Naive thymus-derived CD4-positive, alpha-beta T cell (primary cell): Measurements from ENCODE around the gene CREBBP. TPM values are rescaled to one million over a fixed set of nuclear protein-coding genes. Genes with fewer than 3 reads are reported as not detected.

Experiments
- ATAC-seq: fragments of 150-1000 bp; cut with Tn5 transposase; 2 replicates; pipeline ENCODE4 v1.10.0; 2021; ENCODE audit warnings: mild to moderate bottlenecking, moderate library complexity
- CTCF ChIA-PET: fragments of 350-600 bp; sonication (Branson Sonifier 250); formaldehyde crosslinking; loops from one replicate; lab custom pipeline; 2021; ENCODE audit warnings: antibody characterized with exemption; lab: Charles Lee
- POLR2A ChIA-PET: fragments of 350-600 bp; sonication (Branson Sonifier 250); formaldehyde crosslinking; loops from one replicate; lab custom pipeline; 2021; ENCODE audit warnings: antibody characterized with exemption, inconsistent platforms; lab: Charles Lee
- DNase-seq, 9 donors: peaks; one replicate each; pipeline versions ENCODE4 v3.0.0 to v3.0.0-alpha.2; 2020 to 2022; ENCODE audit warnings: mixed read lengths in 1 of 9
- H3K27ac ChIP-seq: one replicate; pipeline ENCODE4 v1.7.0; 2013; ENCODE audit warnings: mild to moderate bottlenecking, low read depth, low read length, moderate library complexity
- H3K27me3 ChIP-seq, 2 donors: one replicate each; pipeline ENCODE4 v1.7.0; 2013; ENCODE audit warnings: low read length in 2 of 2, mild to moderate bottlenecking in 2 of 2, moderate library complexity in 2 of 2; ENCODE audit not compliant: control insufficient read depth in 2 of 2, insufficient read depth in 2 of 2
- H3K36me3 ChIP-seq, 3 experiments: 1 replicate in 2 of 3; 2 replicates in 1 of 3; pipeline ENCODE4 v1.7.0; 2013; ENCODE audit warnings: low read length in 3 of 3, mild to moderate bottlenecking in 3 of 3, moderate library complexity in 1 of 3; ENCODE audit not compliant: insufficient read depth in 3 of 3, control insufficient read depth in 2 of 3
- H3K4me1 ChIP-seq, 2 donors: one replicate each; pipeline ENCODE4 v1.7.0; 2013; ENCODE audit warnings: low read length in 2 of 2, mild to moderate bottlenecking in 2 of 2, moderate library complexity in 1 of 2; ENCODE audit not compliant: control insufficient read depth in 2 of 2, insufficient read depth in 2 of 2
- H3K4me3 ChIP-seq: 2 replicates; pipeline ENCODE4 v1.7.0; 2013; ENCODE audit warnings: mild to moderate bottlenecking, low read length
- H3K9me3 ChIP-seq, 3 experiments: 1 replicate in 2 of 3; 2 replicates in 1 of 3; pipeline ENCODE4 v1.7.0; 2013; ENCODE audit warnings: low read length in 3 of 3; ENCODE audit not compliant: control insufficient read depth in 2 of 3
- H3K27ac Mint-ChIP-seq, 9 donors: one replicate each; pipeline ENCODE4 v1.8.0; 2020 to 2022; ENCODE audit warnings: mixed read lengths in 9 of 9, mild to moderate bottlenecking in 8 of 9, moderate library complexity in 5 of 9, inconsistent platforms in 2 of 9
- H3K27me3 Mint-ChIP-seq, 5 donors: one replicate each; pipeline ENCODE4 v1.8.0; 2021 to 2022; ENCODE audit warnings: mixed read lengths in 5 of 5, mild to moderate bottlenecking in 1 of 5
- H3K36me3 Mint-ChIP-seq, 5 donors: one replicate each; pipeline ENCODE4 v1.8.0; 2020 to 2022; ENCODE audit warnings: mixed read lengths in 5 of 5, mild to moderate bottlenecking in 3 of 5, inconsistent platforms in 1 of 5
- H3K4me1 Mint-ChIP-seq, 7 donors: one replicate each; pipeline ENCODE4 v1.8.0; 2020 to 2022; ENCODE audit warnings: mixed read lengths in 7 of 7, mild to moderate bottlenecking in 3 of 7, inconsistent platforms in 1 of 7
- H3K4me3 Mint-ChIP-seq, 10 donors: one replicate each; pipeline ENCODE4 v1.8.0; 2020 to 2022; ENCODE audit warnings: mild to moderate bottlenecking in 10 of 10, mixed read lengths in 10 of 10, moderate library complexity in 6 of 10, inconsistent platforms in 2 of 10
- H3K9me3 Mint-ChIP-seq, 11 donors: one replicate each; pipeline ENCODE4 v1.8.0; 2020 to 2022; ENCODE audit warnings: mixed read lengths in 11 of 11, mild to moderate bottlenecking in 4 of 11, inconsistent platforms in 1 of 11, moderate library complexity in 1 of 11
- intact Hi-C, 2 donors: fragments of 100-400 bp; cut with micrococcal nuclease; formaldehyde crosslinking; loops; one replicate each; pipeline ENCODE4 v1.15.1; 2023
- polyA plus RNA-seq, 2 donors: library from polyadenylated mRNA; unstranded; fragments of 300-500 nt; fragmentation: Illumina TruSeq; gene quantifications; one replicate each; pipeline ENCODE4 v1.2.3, GENCODE V29; 2021
- total RNA-seq, 6 experiments: library from RNA in 5 of 6; stranded (reverse) in 5 of 6; gene quantifications; 1 replicate in 5 of 6; 2 replicates in 1 of 6; pipeline ENCODE4 v1.2.3 and lab custom pipeline; 2021 to 2026

Gene CREBBP
- total and polyA plus RNA-seq, 7 experiments from 2014 or later, result 10.5 to 194 (median 126) TPM

GRCh38 chr16:3690470-3690928 is 190.0 kb downstream of the CREBBP start:
- DNase-seq (peak; percentile 65 to 81 (median 75)), ATAC-seq (peak; percentile 100)
- H3K4me1 ChIP-seq, result peaks cover 3 to 7% of the 10 kb centered on the region in 2 donors
- no peak overlapping the region for H3K27ac ChIP-seq
- Mint-ChIP-seq H3K27me3 (no peaks in the 10 kb centered on the region), H3K36me3 (peaks cover 0 to 27% (median 6%) of the 10 kb centered on the region in 5 donors), H3K4me3 (peak overlapping the region in 5 of 10 donors; percentile 17 to 71 (median 42)), H3K4me1 (peaks cover 7 to 10% (median 9%) of the 10 kb centered on the region in 7 donors), H3K27ac (peak overlapping the region in 5 of 9 donors; percentile 6 to 61 (median 53)), H3K9me3 (no peaks in the 10 kb centered on the region)
- no peaks in the 10 kb centered on the region for H3K27me3 ChIP-seq
- intact Hi-C loops, result loop anchor here (1.0 to 5.0 kb wide), 7 partner anchors 27 to 564 kb away; partner anchors contain the start of genes TRAP1 (in 2 of the 2) and CREBBP (in 1 of the 2)
- ChIA-PET CTCF (interaction anchor here (1.0 to 1.3 kb wide), 4 partner anchors 23 to 189 kb away, joined by 3 read pairs; no protein-coding TSS in a partner anchor), POLR2A (interaction anchor here (0.7 to 1.6 kb wide), 2 partner anchors 141 to 188 kb away, joined by 3 to 4 read pairs; no protein-coding TSS in a partner anchor)
- H3K4me3 ChIP-seq, result no peak overlapping the region
- H3K36me3 ChIP-seq, result peaks cover 0 to 34% (median 0%) of the 10 kb centered on the region in 3 experiments
- H3K9me3 ChIP-seq, result no peaks in the 10 kb centered on the region

GRCh38 chr16:3689731-3690130 is 190.8 kb downstream of the CREBBP start:
- Mint-ChIP-seq H3K4me3 (no peak overlapping the region), H3K36me3 (peaks cover 0 to 26% (median 8%) of the 10 kb centered on the region in 5 donors), H3K4me1 (peaks cover 7 to 8% (median 8%) of the 10 kb centered on the region in 7 donors), H3K27ac (peak overlapping the region in 1 of 9 donors; percentile 53), H3K9me3 (no peaks in the 10 kb centered on the region), H3K27me3 (no peaks in the 10 kb centered on the region)
- Histone ChIP-seq H3K27me3 (no peaks in the 10 kb centered on the region), H3K4me3 (no peak overlapping the region), H3K4me1 (peaks cover 3 to 7% of the 10 kb centered on the region in 2 donors), H3K36me3 (peaks cover 0 to 36% (median 0%) of the 10 kb centered on the region in 3 experiments), H3K27ac (no peak overlapping the region), H3K9me3 (no peaks in the 10 kb centered on the region)
- DNase-seq, result no peak
- CTCF ChIA-PET, result interaction anchor here (0.6 to 1.2 kb wide), 2 partner anchors 117 to 846 kb away, joined by 3 to 4 read pairs; no protein-coding TSS in a partner anchor
- no peak for ATAC-seq
- intact Hi-C loops, result loop anchor here (1.0 to 5.0 kb wide), 7 partner anchors 28 to 565 kb away; partner anchors contain the start of genes TRAP1 (in 2 of the 2) and CREBBP (in 1 of the 2)
- POLR2A ChIA-PET, result interaction anchor here (1.6 kb wide), 1 partner anchor 189 kb away, joined by 4 read pairs; no protein-coding TSS in a partner anchor

- Histone ChIP-seq H3K4me3 (no peak overlapping the region), H3K27me3 (no peaks in the 10 kb centered on the region), H3K4me1 (peaks cover 3 to 7% of the 10 kb centered on the region in 2 donors), H3K36me3 (peaks cover 0 to 40% (median 0%) of the 10 kb centered on the region in 3 experiments), H3K27ac (no peak overlapping the region), H3K9me3 (no peaks in the 10 kb centered on the region)
- intact Hi-C loops, result no loop called here
- Mint-ChIP-seq H3K27ac (no peak overlapping the region), H3K4me3 (no peak overlapping the region), H3K27me3 (no peaks in the 10 kb centered on the region), H3K4me1 (peaks cover 7 to 8% (median 8%) of the 10 kb centered on the region in 7 donors), H3K36me3 (peaks cover 0 to 33% (median 12%) of the 10 kb centered on the region in 5 donors), H3K9me3 (no peaks in the 10 kb centered on the region)
- no peak for DNase-seq
- no peak for ATAC-seq
- POLR2A ChIA-PET, result interaction anchor here (1.1 kb wide), 1 partner anchor 30 kb away, joined by 3 read pairs; the partner anchor contains the start of gene TRAP1
- CTCF ChIA-PET, result no interaction called here
Measured at GRCh38 chr16:3687792-3688191, 192.7 kb downstream of the CREBBP start.

DNA sequence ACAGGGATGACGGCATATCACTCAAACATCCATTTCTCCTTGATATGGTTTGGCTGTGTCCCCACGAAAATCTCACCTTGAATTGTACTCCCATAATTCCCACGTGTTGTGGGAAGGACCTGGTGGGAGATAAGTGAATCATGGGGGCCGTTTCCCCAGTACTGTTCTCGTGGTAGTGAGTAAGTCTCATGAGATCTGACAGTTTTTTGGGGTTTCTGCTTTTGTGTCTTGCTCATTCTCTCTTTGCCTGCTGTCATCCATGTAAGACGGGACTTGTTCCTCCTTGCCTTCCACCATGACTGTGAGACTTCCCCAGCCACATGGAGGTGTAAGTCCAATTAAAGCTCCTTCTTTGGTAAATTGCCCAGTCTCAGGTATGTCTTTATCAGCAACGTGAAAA is 193.5 kb downstream of the CREBBP start:
- H3K36me3 ChIP-seq, result peaks cover 0 to 47% (median 0%) of the 10 kb centered on the region in 3 experiments
- H3K4me1 ChIP-seq, result peaks cover 3 to 7% of the 10 kb centered on the region in 2 donors
- ChIA-PET POLR2A (no interaction called here), CTCF (no interaction called here)
- H3K27me3 ChIP-seq, result no peaks in the 10 kb centered on the region
- Mint-ChIP-seq H3K36me3 (peaks cover 0 to 38% (median 12%) of the 10 kb centered on the region in 5 donors), H3K27me3 (no peaks in the 10 kb centered on the region), H3K9me3 (no peaks in the 10 kb centered on the region), H3K4me1 (peaks cover 7 to 8% (median 8%) of the 10 kb centered on the region in 7 donors), H3K4me3 (no peak overlapping the region), H3K27ac (peak overlapping the region in 1 of 9 donors; percentile 12)
- DNase-seq, result no peak
- H3K4me3 ChIP-seq, result no peak overlapping the region
- no peak overlapping the region for H3K27ac ChIP-seq
- H3K9me3 ChIP-seq, result no peaks in the 10 kb centered on the region
- intact Hi-C loops, result no loop called here
- no peak for ATAC-seq

DNA sequence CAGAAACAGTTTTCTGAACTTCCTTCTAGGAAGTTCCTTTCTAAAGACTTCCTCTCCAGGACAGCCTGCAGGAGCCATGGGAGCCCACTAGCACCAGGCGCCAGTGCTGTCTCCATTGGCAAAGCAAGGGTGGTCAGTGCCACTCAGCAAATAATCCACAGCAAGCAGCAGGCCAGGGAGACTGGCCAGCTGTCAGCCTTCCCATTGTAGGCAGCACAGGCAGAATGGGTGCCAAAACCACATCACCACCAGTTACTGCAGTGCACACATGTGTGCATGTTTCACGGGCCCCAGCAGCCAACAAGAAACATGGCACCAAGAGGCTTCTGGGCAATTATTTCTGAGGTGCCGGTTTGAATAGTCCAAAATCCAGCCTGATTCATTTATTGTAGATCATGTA is 199.3 kb downstream of the CREBBP start:
- Mint-ChIP-seq H3K9me3 (peaks cover 0 to 1% (median 0%) of the 10 kb centered on the region in 11 donors), H3K36me3 (peaks cover 9 to 50% (median 14%) of the 10 kb centered on the region in 5 donors), H3K4me1 (peaks cover 0 to 2% (median 0%) of the 10 kb centered on the region in 7 donors), H3K27ac (no peak overlapping the region), H3K27me3 (no peaks in the 10 kb centered on the region), H3K4me3 (no peak overlapping the region)
- Histone ChIP-seq H3K9me3 (no peaks in the 10 kb centered on the region), H3K4me1 (no peaks in the 10 kb centered on the region), H3K27ac (no peak overlapping the region), H3K4me3 (no peak overlapping the region), H3K27me3 (no peaks in the 10 kb centered on the region), H3K36me3 (peaks cover 0 to 78% (median 6%) of the 10 kb centered on the region in 3 experiments)
- CTCF ChIA-PET, result no interaction called here
- no peak for DNase-seq
- intact Hi-C loops, result no loop called here
- POLR2A ChIA-PET, result no interaction called here
- no peak for ATAC-seq

DNA sequence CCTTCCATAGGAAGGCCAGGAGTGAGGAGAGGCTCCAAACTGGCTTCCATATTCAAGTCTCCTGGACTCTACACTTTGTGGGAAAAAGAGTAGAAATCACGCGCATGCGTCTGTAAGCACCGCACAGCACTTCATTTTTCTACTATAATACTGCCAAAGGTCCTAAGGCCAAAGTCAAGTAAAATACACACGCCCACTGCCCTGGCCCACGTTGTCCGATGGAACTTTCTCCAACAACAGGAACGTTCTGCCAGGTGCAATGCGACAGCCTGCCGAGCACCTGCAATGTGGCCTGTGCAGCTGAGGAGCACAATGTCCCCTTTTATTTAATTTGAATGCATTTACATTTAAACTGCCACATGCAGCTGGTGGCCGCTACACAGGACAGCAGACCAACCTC is 202.5 kb downstream of the CREBBP start:
- Histone ChIP-seq H3K27me3 (no peaks in the 10 kb centered on the region), H3K36me3 (peaks cover 0 to 92% (median 11%) of the 10 kb centered on the region in 3 experiments), H3K4me1 (no peaks in the 10 kb centered on the region), H3K4me3 (no peak overlapping the region), H3K9me3 (no peaks in the 10 kb centered on the region), H3K27ac (no peak overlapping the region)
- intact Hi-C loops, result no loop called here
- CTCF ChIA-PET, result interaction anchor here (0.5 kb wide), 1 partner anchor 150 kb away, joined by 3 read pairs; no protein-coding TSS in a partner anchor
- Mint-ChIP-seq H3K27me3 (no peaks in the 10 kb centered on the region), H3K9me3 (peaks cover 0 to 1% (median 0%) of the 10 kb centered on the region in 11 donors), H3K27ac (no peak overlapping the region), H3K4me1 (peaks cover 0 to 2% (median 0%) of the 10 kb centered on the region in 7 donors), H3K4me3 (no peak overlapping the region), H3K36me3 (peaks cover 8 to 48% (median 12%) of the 10 kb centered on the region in 5 donors)
- POLR2A ChIA-PET, result interaction anchor here (1.6 kb wide), 1 partner anchor 99 kb away, joined by 5 read pairs; no protein-coding TSS in a partner anchor
- ATAC-seq (no peak), DNase-seq (no peak)
